ENCODE data around the gene CHMP2A. TPM values are rescaled to one million over a fixed set of nuclear protein-coding genes. Genes with fewer than 3 reads are reported as not detected.

Gene CHMP2A
- total and polyA plus RNA-seq, 2 of the 13 experiments (the other 11 are each of a cell fraction or from before 2014, with no cell fraction given) = 49.7 to 55.0 TPM

DNA sequence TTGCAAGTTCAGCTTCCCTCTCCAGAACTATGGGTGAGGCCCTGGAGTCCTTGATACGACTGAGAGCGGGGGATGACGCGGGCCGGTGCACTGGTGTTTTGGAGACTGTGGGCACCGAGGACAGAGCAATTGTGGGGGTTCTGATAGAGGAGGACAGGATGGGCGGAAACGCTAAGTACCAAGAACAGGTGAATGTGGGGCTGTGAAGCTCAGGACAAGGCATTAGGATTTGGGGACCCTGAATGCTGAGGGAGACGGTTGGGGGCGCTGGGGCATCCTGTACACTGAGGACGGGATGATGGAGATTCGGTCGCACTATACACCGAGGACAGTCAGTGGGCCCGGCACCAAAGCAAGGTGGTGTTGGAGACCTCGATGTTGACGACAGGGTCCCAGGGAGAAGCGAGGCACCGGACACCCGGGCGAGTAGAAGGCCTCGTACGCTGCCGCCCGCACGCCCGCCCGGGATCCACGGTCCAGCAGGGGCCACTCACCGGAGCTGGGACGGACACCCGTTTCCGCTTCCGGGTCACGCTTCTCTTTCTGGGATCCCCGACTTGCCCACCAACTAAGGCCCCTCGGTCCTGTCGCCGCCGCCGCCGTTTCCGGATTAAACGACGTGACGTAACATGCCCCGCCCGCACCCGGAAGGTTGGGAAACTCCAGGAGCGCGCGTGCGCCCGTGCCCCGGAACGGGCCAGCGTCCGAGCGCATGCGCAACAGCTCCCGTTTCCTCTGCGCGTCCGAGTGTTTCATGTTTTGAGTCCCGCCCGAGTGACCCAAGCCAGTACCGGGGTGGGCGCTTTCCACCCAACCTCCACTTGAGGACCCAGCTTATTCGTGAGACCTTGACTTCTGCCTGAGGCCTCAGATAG is at the start of gene CHMP2A (continued):
- TF ChIP-seq ZNF292 (CRISPR knock-in tag; IDR thresholded peaks at IDR 0.05; ENCODE audit: borderline replicate concordance, low read depth) (no peak), MAFF (IDR thresholded peaks at IDR 0.05; ENCODE audit: low read depth, low read length) (no peak), SKI (IDR thresholded peaks at IDR 0.05; ENCODE audit: partially characterized antibody) (peak; percentile 23), SP140L (CRISPR knock-in tag; IDR thresholded peaks at IDR 0.05; ENCODE audit: borderline replicate concordance) (no peak), HOXA5 (CRISPR knock-in tag; IDR thresholded peaks at IDR 0.05) (no peak), GZF1 (CRISPR knock-in tag; IDR thresholded peaks at IDR 0.05) (no peak), FOXM1 (CRISPR knock-in tag; IDR thresholded peaks at IDR 0.05) (no peak), SALL2 (CRISPR knock-in tag; IDR thresholded peaks at IDR 0.05) (peak; percentile 57; the same call in 1 of the 2 replicates), HOXA3 (CRISPR knock-in tag; IDR thresholded peaks at IDR 0.05) (peak; percentile 77; the same call in 1 of the 2 replicates), NR2F1 (CRISPR knock-in tag; IDR thresholded peaks at IDR 0.05) (no peak), ZNF709 (CRISPR knock-in tag; IDR thresholded peaks at IDR 0.05) (no peak), ZZZ3 (CRISPR knock-in tag; IDR thresholded peaks at IDR 0.05; ENCODE audit: borderline replicate concordance) (0 out of 2 replicates have a peak, but pooled peaks have one; percentile 39), FOXC1 (CRISPR knock-in tag; IDR thresholded peaks at IDR 0.05; ENCODE audit: borderline replicate concordance) (no peak), IRF1 (CRISPR knock-in tag; IDR thresholded peaks at IDR 0.05; ENCODE audit: low read depth) (no peak), NFKB2 (CRISPR knock-in tag; IDR thresholded peaks at IDR 0.05; ENCODE audit: borderline replicate concordance) (0 out of 2 replicates have a peak, but pooled peaks have one; percentile 18), SP5 (CRISPR knock-in tag; IDR thresholded peaks at IDR 0.05; ENCODE audit: borderline replicate concordance, low read depth) (peak; percentile 38; the same call in 1 of the 2 replicates), ZNF615 (CRISPR knock-in tag; IDR thresholded peaks at IDR 0.05; ENCODE audit: borderline replicate concordance) (no peak)
- TF ChIP-seq, protein P1, sequence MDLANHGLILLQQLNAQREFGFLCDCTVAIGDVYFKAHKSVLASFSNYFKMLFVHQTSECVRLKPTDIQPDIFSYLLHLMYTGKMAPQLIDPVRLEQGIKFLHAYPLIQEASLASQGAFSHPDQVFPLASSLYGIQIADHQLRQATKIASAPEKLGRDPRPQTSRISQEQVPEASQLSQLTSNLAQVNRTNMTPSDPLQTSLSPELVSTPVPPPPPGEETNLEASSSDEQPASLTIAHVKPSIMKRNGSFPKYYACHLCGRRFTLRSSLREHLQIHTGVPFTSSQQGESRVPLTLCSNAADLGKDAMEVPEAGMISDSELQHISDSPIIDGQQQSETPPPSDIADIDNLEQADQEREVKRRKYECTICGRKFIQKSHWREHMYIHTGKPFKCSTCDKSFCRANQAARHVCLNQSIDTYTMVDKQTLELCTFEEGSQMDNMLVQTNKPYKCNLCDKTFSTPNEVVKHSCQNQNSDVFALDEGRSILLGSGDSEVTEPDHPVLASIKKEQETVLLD (CRISPR knock-in tag; IDR thresholded peaks at IDR 0.05; ENCODE audit: low read depth) = peak; percentile 98
- TF ChIP-seq, protein P2, sequence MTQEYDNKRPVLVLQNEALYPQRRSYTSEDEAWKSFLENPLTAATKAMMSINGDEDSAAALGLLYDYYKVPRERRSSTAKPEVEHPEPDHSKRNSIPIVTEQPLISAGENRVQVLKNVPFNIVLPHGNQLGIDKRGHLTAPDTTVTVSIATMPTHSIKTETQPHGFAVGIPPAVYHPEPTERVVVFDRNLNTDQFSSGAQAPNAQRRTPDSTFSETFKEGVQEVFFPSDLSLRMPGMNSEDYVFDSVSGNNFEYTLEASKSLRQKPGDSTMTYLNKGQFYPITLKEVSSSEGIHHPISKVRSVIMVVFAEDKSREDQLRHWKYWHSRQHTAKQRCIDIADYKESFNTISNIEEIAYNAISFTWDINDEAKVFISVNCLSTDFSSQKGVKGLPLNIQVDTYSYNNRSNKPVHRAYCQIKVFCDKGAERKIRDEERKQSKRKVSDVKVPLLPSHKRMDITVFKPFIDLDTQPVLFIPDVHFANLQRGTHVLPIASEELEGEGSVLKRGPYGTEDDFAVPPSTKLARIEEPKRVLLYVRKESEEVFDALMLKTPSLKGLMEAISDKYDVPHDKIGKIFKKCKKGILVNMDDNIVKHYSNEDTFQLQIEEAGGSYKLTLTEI (CRISPR knock-in tag; conservative IDR thresholded peaks at IDR 0.05) = no peak
- TF ChIP-seq, protein P3, sequence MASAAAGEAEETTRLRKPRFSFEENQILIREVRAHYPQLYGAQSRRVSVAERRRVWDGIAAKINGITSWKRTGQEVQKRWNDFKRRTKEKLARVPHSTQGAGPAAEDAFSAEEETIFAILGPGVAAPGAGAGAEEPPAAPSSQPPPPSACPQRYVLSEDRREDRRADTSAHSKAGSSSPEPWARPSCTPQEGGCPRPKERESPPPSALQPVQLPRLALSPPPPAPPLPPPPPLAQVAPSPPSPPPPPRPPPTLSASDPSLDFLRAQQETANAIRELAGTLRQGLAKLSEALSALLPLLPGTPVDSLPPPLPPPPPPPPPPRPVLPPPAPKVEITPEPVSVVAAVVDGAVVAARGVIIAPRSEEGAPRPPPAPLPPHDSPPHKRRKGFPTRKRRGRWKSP (CRISPR knock-in tag; IDR thresholded peaks at IDR 0.05) = peak; percentile 37; the same call in 1 of the 2 replicates
- TF ChIP-seq, protein P4, sequence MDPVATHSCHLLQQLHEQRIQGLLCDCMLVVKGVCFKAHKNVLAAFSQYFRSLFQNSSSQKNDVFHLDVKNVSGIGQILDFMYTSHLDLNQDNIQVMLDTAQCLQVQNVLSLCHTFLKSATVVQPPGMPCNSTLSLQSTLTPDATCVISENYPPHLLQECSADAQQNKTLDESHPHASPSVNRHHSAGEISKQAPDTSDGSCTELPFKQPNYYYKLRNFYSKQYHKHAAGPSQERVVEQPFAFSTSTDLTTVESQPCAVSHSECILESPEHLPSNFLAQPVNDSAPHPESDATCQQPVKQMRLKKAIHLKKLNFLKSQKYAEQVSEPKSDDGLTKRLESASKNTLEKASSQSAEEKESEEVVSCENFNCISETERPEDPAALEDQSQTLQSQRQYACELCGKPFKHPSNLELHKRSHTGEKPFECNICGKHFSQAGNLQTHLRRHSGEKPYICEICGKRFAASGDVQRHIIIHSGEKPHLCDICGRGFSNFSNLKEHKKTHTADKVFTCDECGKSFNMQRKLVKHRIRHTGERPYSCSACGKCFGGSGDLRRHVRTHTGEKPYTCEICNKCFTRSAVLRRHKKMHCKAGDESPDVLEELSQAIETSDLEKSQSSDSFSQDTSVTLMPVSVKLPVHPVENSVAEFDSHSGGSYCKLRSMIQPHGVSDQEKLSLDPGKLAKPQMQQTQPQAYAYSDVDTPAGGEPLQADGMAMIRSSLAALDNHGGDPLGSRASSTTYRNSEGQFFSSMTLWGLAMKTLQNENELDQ (CRISPR knock-in tag; IDR thresholded peaks at IDR 0.05; ENCODE audit: borderline replicate concordance) = no peak
